ENCODE results near the gene HOXD10. TPM values are rescaled to one million over a fixed set of nuclear protein-coding genes. Genes with fewer than 3 reads are reported as not detected.

HOXD10 gene
- total RNA-seq, 2 donors from 2014 or later = 10.4 to 32.5 TPM

- DNase-seq (ENCODE audit: low spot score) = no peak
- TF ChIP-seq POLR2AphosphoS5 (IDR thresholded peaks at IDR 0.05) (no peak), CTCF (IDR thresholded peaks at IDR 0.05) (no peak), POLR2A (IDR thresholded peaks at IDR 0.05) (no peak)
- Histone ChIP-seq H3K27ac (peak overlapping the region in 1 of 2 donors; percentile 62), H3K4me3 (no peak overlapping the region), H3K9me3 (no peaks in the 10 kb centered on the region), H3K36me3 (no peaks in the 10 kb centered on the region), H3K27me3 (replicated peaks; ENCODE audit: insufficient read depth) (no peaks in the 10 kb centered on the region), H3K4me1 (replicated peaks) (no peaks in the 10 kb centered on the region)
- intact Hi-C loops (cut with DNase I) = loop anchor here (5.0 to 10.0 kb wide), 2 partner anchors 689 to 1022 kb away; no protein-coding TSS in a partner anchor
- 64% methylated on average over 6 of the region's 6 CpGs for WGBS
Observed at GRCh38 chr2:176125772-176126054, 9.1 kb downstream of the HOXD10 start.

- peak; percentile 55 for DNase-seq (ENCODE audit: low spot score)
- Histone ChIP-seq H3K27me3 (replicated peaks; ENCODE audit: insufficient read depth) (no peaks in the 10 kb centered on the region), H3K36me3 (no peaks in the 10 kb centered on the region), H3K9me3 (no peaks in the 10 kb centered on the region), H3K4me3 (no peak overlapping the region), H3K4me1 (replicated peaks) (no peaks in the 10 kb centered on the region), H3K27ac (no peak overlapping the region)
- TF ChIP-seq CTCF (IDR thresholded peaks at IDR 0.05) (peak; percentile 83 to 97 (median 91)), POLR2AphosphoS5 (IDR thresholded peaks at IDR 0.05) (no peak), POLR2A (IDR thresholded peaks at IDR 0.05) (no peak)
- intact Hi-C loops (cut with DNase I) = loop anchor here (5.0 to 10.0 kb wide), 2 partner anchors 688 to 1020 kb away; no protein-coding TSS in a partner anchor
- 22% methylated on average over 13 of the region's 13 CpGs for WGBS
Observed at GRCh38 chr2:176126929-176127773, 10.6 kb downstream of the HOXD10 start.

- no peaks in the 10 kb centered on the region for H3K4me1 ChIP-seq (replicated peaks)
- WGBS = 52% methylated on average over 4 of the region's 4 CpGs
- TF ChIP-seq CTCF (IDR thresholded peaks at IDR 0.05) = no peak
- TF ChIP-seq POLR2A (IDR thresholded peaks at IDR 0.05) = no peak
- no peak for TF ChIP-seq POLR2AphosphoS5 (IDR thresholded peaks at IDR 0.05)
- no peaks in the 10 kb centered on the region for H3K27me3 ChIP-seq (replicated peaks; ENCODE audit: insufficient read depth)
- intact Hi-C loops (cut with DNase I) = loop anchor here (5.0 to 10.0 kb wide), 2 partner anchors 687 to 1020 kb away; no protein-coding TSS in a partner anchor
- no peak for DNase-seq (ENCODE audit: low spot score)
- H3K4me3 ChIP-seq = no peak overlapping the region
- H3K9me3 ChIP-seq = no peaks in the 10 kb centered on the region
- peak overlapping the region in 1 of 2 donors; percentile 81 for H3K27ac ChIP-seq
- no peaks in the 10 kb centered on the region for H3K36me3 ChIP-seq
Observed at GRCh38 chr2:176127774-176128072, 11.1 kb downstream of the HOXD10 start.

GRCh38 chr2:176128172-176128981 lies 11.8 kb downstream of the HOXD10 start:
- TF ChIP-seq CTCF (IDR thresholded peaks at IDR 0.05) = no peak
- no peak for TF ChIP-seq POLR2A (IDR thresholded peaks at IDR 0.05)
- TF ChIP-seq POLR2AphosphoS5 (IDR thresholded peaks at IDR 0.05) = no peak
- intact Hi-C loops (cut with DNase I) = loop anchor here (5.0 to 10.0 kb wide), 2 partner anchors 686 to 1019 kb away; no protein-coding TSS in a partner anchor
- H3K27ac ChIP-seq = peak overlapping the region in 1 of 2 donors; percentile 81
- WGBS = 38% methylated on average over 49 of the region's 49 CpGs
- no peak overlapping the region for H3K4me3 ChIP-seq
- no peaks in the 10 kb centered on the region for H3K27me3 ChIP-seq (replicated peaks; ENCODE audit: insufficient read depth)
- no peaks in the 10 kb centered on the region for H3K4me1 ChIP-seq (replicated peaks)
- no peak for DNase-seq (ENCODE audit: low spot score)
- no peaks in the 10 kb centered on the region for H3K36me3 ChIP-seq
- no peaks in the 10 kb centered on the region for H3K9me3 ChIP-seq
